ENCODE results near the gene MARCHF10. TPM values are rescaled to one million over a fixed set of nuclear protein-coding genes. Genes with fewer than 3 reads are reported as not detected.

Gene MARCHF10
- total and polyA plus RNA-seq, 2 of the 4 experiments (the other 2 are of a cell fraction), result 0.18 to 0.74 TPM

GRCh38 chr17:62739645-62740388 is 68.3 kb downstream of the MARCHF10 start:
- Histone ChIP-seq H3K9ac (ENCODE audit: low read depth, low read length) (no peak overlapping the region), H2AK9ac (replicated peaks; ENCODE audit: low read depth, low read length, poor library complexity) (peak overlapping the region; percentile 42), H2AFZ (replicated peaks; ENCODE audit: low read length, poor library complexity) (peak overlapping the region; percentile 32), H3K9me3 (ENCODE audit: control insufficient read depth, insufficient read depth, low read length) (no peaks in the 10 kb centered on the region), H3K18ac (ENCODE audit: low read depth, low read length) (peak overlapping the region; percentile 10; the same call in 1 of the 2 replicates), H3K4me3 (ENCODE audit: insufficient read depth, low read depth, low read length) (no peak overlapping the region), H3K14ac (replicated peaks; ENCODE audit: low read depth, low read length) (no peak overlapping the region; the same call in 1 of the 2 replicates), H2BK20ac (ENCODE audit: low read depth, low read length) (no peak overlapping the region), H3K56ac (ENCODE audit: extremely low read depth, insufficient read depth, low read length) (no peak overlapping the region), H3K27me3 (ENCODE audit: control insufficient read depth, insufficient read depth, low read length) (0 out of 2 replicates have a peak, but pooled peaks cover 1% of the 10 kb centered on the region), H2AK5ac (ENCODE audit: low read depth, low read length) (no peak overlapping the region), H3K23ac (ENCODE audit: low read depth, low read length) (no peak overlapping the region), H3K9me1 (ENCODE audit: insufficient read depth, low read length) (no peaks in the 10 kb centered on the region), H4K5ac (ENCODE audit: low read depth, low read length) (no peak overlapping the region), H2BK5ac (ENCODE audit: low read depth, low read length, poor library complexity, severe bottlenecking) (no peak overlapping the region), H3K4ac (ENCODE audit: low read depth, low read length) (no peak overlapping the region), H2BK120ac (ENCODE audit: low read depth, low read length) (no peak overlapping the region), H3K4me2 (ENCODE audit: low read depth, low read length) (no peak overlapping the region), H3K4me1 (ENCODE audit: control insufficient read depth, insufficient read depth, low read length) (0 out of 2 replicates have a peak, but pooled peaks cover 2% of the 10 kb centered on the region), H2BK15ac (ENCODE audit: low read depth, low read length) (no peak overlapping the region), H4K8ac (ENCODE audit: low read depth in 2 of 2, low read length in 2 of 2) (peak overlapping the region in 1 of 2 experiments; percentile 16; a peak in 1 of 4 replicates), H3K79me1 (ENCODE audit: low read depth in 1 of 2, low read length in 2 of 2) (no peaks in the 10 kb centered on the region), H4K20me1 (ENCODE audit: insufficient read depth, low read length) (no peaks in the 10 kb centered on the region), H3K27ac (ENCODE audit: insufficient read depth, low read length) (no peak overlapping the region), H3K36me3 (ENCODE audit: control insufficient read depth, insufficient read depth, low read length) (no peaks in the 10 kb centered on the region), H4K91ac (ENCODE audit: insufficient read depth, low read depth, low read length) (peak overlapping the region; percentile 9; the same call in 1 of the 2 replicates)
- 98% methylated on average over 8 of the region's 16 CpGs; no CpG with 5 or more reads in 1 of the 2 experiments for WGBS, 2 experiments (ENCODE audit: extremely low coverage in 2 of 2, insufficient read length in 1 of 2)
- dilution Hi-C loops (cut with HindIII; ENCODE audit: low sequenced_read_pairs, unreplicated experiment) (no loop called here), intact Hi-C loops (cut with micrococcal nuclease) (no loop called here), in situ Hi-C loops (cut with MboI; ENCODE audit: low sequenced_read_pairs) (no loop called here)
- ChIA-PET CTCF (no interaction called here), POLR2A (ENCODE audit: unreplicated experiment) (interaction anchor here (0.6 kb wide), 1 partner anchor 206 kb away, joined by 3 read pairs; no protein-coding TSS in a partner anchor)
- ATAC-seq (ENCODE audit: low read depth) (peak; percentile 79), DNase-seq (peak; percentile 42)
- BruUV-seq (replicated peaks), result no TSS peak
- TF ChIP-seq POLR2A (IDR thresholded peaks at IDR 0.05; ENCODE audit: low read depth, low read length) (no peak), MAFK (IDR thresholded peaks at IDR 0.05; ENCODE audit: low read depth, low read length) (no peak), MXI1 (IDR thresholded peaks at IDR 0.05; ENCODE audit: borderline replicate concordance, low read depth, low read length) (no peak), CEBPB (IDR thresholded peaks at IDR 0.05; ENCODE audit: low read depth, low read length) (no peak), BHLHE40 (IDR thresholded peaks at IDR 0.05; ENCODE audit: low read depth, low read length) (no peak), RFX5 (IDR thresholded peaks at IDR 0.05; ENCODE audit: low read depth, low read length) (no peak), RAD21 (IDR thresholded peaks at IDR 0.05; ENCODE audit: low read length) (no peak), CTCF (conservative IDR thresholded peaks at IDR 0.05; ENCODE audit: low read depth, low read length) (no peak), RCOR1 (IDR thresholded peaks at IDR 0.05; ENCODE audit: insufficient replicate concordance, low read length) (no peak), CHD1 (IDR thresholded peaks at IDR 0.05; ENCODE audit: low read depth, low read length) (no peak), ELK1 (IDR thresholded peaks at IDR 0.05; ENCODE audit: borderline replicate concordance, low read depth, low read length) (no peak), FOS (IDR thresholded peaks at IDR 0.05; ENCODE audit: low read depth, low read length) (no peak), SMC3 (IDR thresholded peaks at IDR 0.05; ENCODE audit: low read depth, low read length) (no peak)

All from IMR-90 (cell line).